Peyer's patch (tissue), 4 donors: ENCODE measurements around the gene CCDC188.

Source experiments
- POLR2A ChIP-seq, 2 donors: fragments of 450-650 bp; IDR thresholded peaks; one replicate each; pipeline ENCODE4 v1.5.1; 2017; ENCODE audit warnings: antibody characterized with exemption in 2 of 2, mild to moderate bottlenecking in 2 of 2, moderate library complexity in 2 of 2
- TF ChIP-seq, protein P1 (sequence below), 6 experiments: fragments of 450-650 bp in 4 of 6; fragments of 200-600 bp in 2 of 6; sonication (generic) in 1 of 6; IDR thresholded peaks; one replicate each; pipeline ENCODE4 v1.5.1; 2017 to 2019; ENCODE audit warnings: antibody characterized with exemption in 6 of 6, mild to moderate bottlenecking in 3 of 6, moderate library complexity in 1 of 6

DNA sequence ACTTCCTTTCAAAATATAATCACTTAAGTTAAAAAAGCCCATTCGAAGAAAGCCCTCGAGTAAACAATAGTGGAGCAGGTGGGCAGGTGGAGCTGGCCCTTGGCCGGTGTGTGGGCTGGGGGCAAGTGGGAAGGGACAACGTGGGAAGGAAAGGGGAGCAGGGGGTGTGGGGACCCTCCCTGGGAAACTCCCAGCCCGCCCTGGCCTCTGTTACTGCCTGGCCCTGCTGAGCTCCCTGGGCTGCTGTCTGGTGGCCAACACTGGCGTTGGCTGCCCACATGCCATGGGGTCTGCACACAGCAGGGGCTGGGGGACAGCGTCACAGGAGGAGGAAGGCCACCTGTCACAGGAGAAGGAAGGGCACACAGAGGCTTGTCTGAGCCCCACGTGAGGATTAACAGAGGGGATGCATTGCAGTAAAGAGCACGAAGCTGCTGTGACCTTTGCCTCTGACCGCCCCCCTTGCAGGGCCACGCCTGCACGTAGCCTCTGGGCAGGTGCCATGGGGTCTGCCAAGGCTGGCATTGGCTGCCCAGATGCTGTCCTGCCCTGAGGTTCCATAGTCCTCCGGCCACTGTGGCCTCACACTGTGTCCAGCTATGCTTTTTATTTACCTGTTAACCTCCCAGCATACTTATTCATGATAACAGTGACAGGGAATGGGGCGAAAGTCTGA lies 36.2 kb upstream of the CCDC188 start:
- TF ChIP-seq, protein P1, sequence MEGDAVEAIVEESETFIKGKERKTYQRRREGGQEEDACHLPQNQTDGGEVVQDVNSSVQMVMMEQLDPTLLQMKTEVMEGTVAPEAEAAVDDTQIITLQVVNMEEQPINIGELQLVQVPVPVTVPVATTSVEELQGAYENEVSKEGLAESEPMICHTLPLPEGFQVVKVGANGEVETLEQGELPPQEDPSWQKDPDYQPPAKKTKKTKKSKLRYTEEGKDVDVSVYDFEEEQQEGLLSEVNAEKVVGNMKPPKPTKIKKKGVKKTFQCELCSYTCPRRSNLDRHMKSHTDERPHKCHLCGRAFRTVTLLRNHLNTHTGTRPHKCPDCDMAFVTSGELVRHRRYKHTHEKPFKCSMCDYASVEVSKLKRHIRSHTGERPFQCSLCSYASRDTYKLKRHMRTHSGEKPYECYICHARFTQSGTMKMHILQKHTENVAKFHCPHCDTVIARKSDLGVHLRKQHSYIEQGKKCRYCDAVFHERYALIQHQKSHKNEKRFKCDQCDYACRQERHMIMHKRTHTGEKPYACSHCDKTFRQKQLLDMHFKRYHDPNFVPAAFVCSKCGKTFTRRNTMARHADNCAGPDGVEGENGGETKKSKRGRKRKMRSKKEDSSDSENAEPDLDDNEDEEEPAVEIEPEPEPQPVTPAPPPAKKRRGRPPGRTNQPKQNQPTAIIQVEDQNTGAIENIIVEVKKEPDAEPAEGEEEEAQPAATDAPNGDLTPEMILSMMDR (IDR thresholded peaks at IDR 0.05) = no peak
- TF ChIP-seq POLR2A (IDR thresholded peaks at IDR 0.05) = no peak
